CD4-positive, alpha-beta T cell (primary cell): ENCODE data around the gene TMEM132D. TPM values are rescaled to one million over a fixed set of nuclear protein-coding genes. Genes with fewer than 3 reads are reported as not detected.

Experiments
- ATAC-seq: fragments of 200-7000 bp; cut with Tn5 transposase; one replicate; pipeline ENCODE4 v1.10.0; 2022; ENCODE audit warnings: mild to moderate bottlenecking; ENCODE audit not compliant: poor library complexity
- CTCF ChIA-PET: fragments of 350-600 bp; sonication (Branson Sonifier 250); formaldehyde crosslinking; loops from one replicate; lab custom pipeline; 2021; ENCODE audit warnings: antibody characterized with exemption, inconsistent platforms; lab: Charles Lee
- POLR2A ChIA-PET: fragments of 350-600 bp; sonication (Branson Sonifier 250); formaldehyde crosslinking; loops from one replicate; lab custom pipeline; 2021; ENCODE audit warnings: antibody characterized with exemption, inconsistent platforms; lab: Charles Lee
- DNase-seq, 14 experiments: peaks; one replicate each; pipeline ENCODE4 v3.0.0-alpha.2; 2013 to 2020; ENCODE audit warnings: mixed read lengths in 2 of 14
- H3K27ac ChIP-seq, 2 donors: one replicate each; pipeline versions ENCODE4 v1.5.1 to v1.7.0; 2013; ENCODE audit warnings: low read length in 2 of 2, low read depth in 1 of 2, mild to moderate bottlenecking in 1 of 2
- H3K27me3 ChIP-seq, 2 experiments: 1 replicate in 1 of 2; 2 replicates in 1 of 2; pipeline versions ENCODE4 v1.6.1 to v1.7.0; 2013; ENCODE audit warnings: low read length in 2 of 2, control low read depth in 1 of 2, mild to moderate bottlenecking in 1 of 2, moderate library complexity in 1 of 2; ENCODE audit not compliant: insufficient read depth in 2 of 2, control insufficient read depth in 1 of 2
- H3K36me3 ChIP-seq: one replicate; pipeline ENCODE4 v1.6.1; 2013; ENCODE audit warnings: low read length, control low read depth; ENCODE audit not compliant: insufficient read depth
- H3K4me1 ChIP-seq: one replicate; pipeline ENCODE4 v1.6.1; 2013; ENCODE audit warnings: low read length, control low read depth; ENCODE audit not compliant: insufficient read depth
- H3K4me3 ChIP-seq: one replicate; pipeline ENCODE4 v1.5.1; 2013; ENCODE audit warnings: mild to moderate bottlenecking, low read length, moderate library complexity
- H3K9me3 ChIP-seq, 2 experiments: 1 replicate in 1 of 2; 2 replicates in 1 of 2; pipeline versions ENCODE4 v1.6.1 to v1.7.0; 2013; ENCODE audit warnings: low read length in 2 of 2, mild to moderate bottlenecking in 2 of 2, control low read depth in 1 of 2, moderate library complexity in 1 of 2; ENCODE audit not compliant: control insufficient read depth in 1 of 2, insufficient read depth in 1 of 2
- H3K27ac Mint-ChIP-seq: one replicate; pipeline ENCODE4 v1.8.0; 2020; ENCODE audit warnings: mixed read lengths
- H3K27me3 Mint-ChIP-seq: one replicate; pipeline ENCODE4 v1.8.0; 2021; ENCODE audit warnings: mixed read lengths
- H3K36me3 Mint-ChIP-seq: one replicate; pipeline ENCODE4 v1.8.0; 2021; ENCODE audit warnings: low read depth, mixed read lengths
- H3K4me1 Mint-ChIP-seq: one replicate; pipeline ENCODE4 v1.8.0; 2021; ENCODE audit warnings: low read depth, mixed read lengths
- H3K4me3 Mint-ChIP-seq: one replicate; pipeline ENCODE4 v1.8.0; 2020; ENCODE audit warnings: mild to moderate bottlenecking, mixed read lengths
- H3K9me3 Mint-ChIP-seq: one replicate; pipeline ENCODE4 v1.8.0; 2020; ENCODE audit warnings: mixed read lengths
- intact Hi-C, 2 experiments: fragments of 100-400 bp; cut with DNase I in 1 of 2; cut with micrococcal nuclease in 1 of 2; formaldehyde crosslinking; loops; one replicate each; pipeline versions ENCODE4 v1.15.1 to v1.9.0; 2023 to 2025; cut with DNase I, micrococcal nuclease
- total RNA-seq, 174 experiments: library from RNA in 2 of 174; stranded (reverse) in 2 of 174; gene quantifications; one replicate each; pipeline ENCODE4 v1.2.3 and lab custom pipeline; 2021 to 2026
- TF ChIP-seq, protein P1 (sequence below): fragments of 200-600 bp; IDR thresholded peaks from one replicate; pipeline ENCODE4 v1.8.0; 2022; ENCODE audit warnings: antibody characterized with exemption, mild to moderate bottlenecking

Gene TMEM132D
- total RNA-seq, 2 experiments from 2014 or later: not detected

DNA sequence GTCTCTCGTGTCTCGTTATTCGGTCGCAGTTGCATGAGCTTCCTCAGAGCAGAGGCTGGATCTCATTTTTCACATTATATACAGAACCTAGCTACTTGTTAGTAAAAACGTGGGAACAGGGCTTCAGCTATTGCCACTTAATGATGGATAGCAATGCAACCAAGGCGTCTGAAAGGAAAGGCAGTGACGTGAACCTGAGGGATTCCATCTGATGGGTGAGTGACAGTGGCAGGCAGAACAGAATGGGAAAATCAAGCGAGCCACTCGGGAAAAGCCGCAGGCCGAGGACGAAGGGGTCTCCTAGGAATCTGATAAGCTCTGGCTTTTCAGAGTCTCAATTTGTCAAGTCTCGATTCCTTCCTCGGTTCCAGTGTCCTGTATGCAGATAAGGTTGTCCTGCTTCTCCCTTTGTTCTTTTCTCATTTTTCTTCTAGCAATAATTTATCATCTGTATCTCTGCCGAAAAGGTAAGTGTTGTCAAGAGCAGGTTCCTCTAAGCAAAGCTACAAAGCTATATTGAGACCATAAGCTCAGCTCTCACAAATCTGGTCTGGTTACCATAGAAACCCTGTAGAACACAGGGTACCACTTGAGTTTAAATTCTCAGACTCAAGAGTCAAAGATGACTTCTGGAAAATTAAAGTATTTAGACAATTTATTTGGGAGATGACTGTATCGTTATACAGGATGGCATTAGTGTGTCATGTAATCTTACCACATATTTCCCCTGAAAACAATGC, 633.9 kb downstream of the TMEM132D start:
- peaks cover 15% of the 10 kb centered on the region for H3K9me3 Mint-ChIP-seq
- ChIA-PET POLR2A (no interaction called here), CTCF (no interaction called here)
- no peak for ATAC-seq
- H3K27me3 Mint-ChIP-seq: no peaks in the 10 kb centered on the region
- Histone ChIP-seq H3K27ac (no peak overlapping the region), H3K4me3 (no peak overlapping the region), H3K4me1 (no peaks in the 10 kb centered on the region), H3K36me3 (no peaks in the 10 kb centered on the region), H3K9me3 (peaks cover 0 to 20% of the 10 kb centered on the region in 2 experiments), H3K27me3 (no peaks in the 10 kb centered on the region)
- H3K36me3 Mint-ChIP-seq: no peaks in the 10 kb centered on the region
- H3K4me1 Mint-ChIP-seq: no peaks in the 10 kb centered on the region
- DNase-seq: no peak
- TF ChIP-seq, protein P1, sequence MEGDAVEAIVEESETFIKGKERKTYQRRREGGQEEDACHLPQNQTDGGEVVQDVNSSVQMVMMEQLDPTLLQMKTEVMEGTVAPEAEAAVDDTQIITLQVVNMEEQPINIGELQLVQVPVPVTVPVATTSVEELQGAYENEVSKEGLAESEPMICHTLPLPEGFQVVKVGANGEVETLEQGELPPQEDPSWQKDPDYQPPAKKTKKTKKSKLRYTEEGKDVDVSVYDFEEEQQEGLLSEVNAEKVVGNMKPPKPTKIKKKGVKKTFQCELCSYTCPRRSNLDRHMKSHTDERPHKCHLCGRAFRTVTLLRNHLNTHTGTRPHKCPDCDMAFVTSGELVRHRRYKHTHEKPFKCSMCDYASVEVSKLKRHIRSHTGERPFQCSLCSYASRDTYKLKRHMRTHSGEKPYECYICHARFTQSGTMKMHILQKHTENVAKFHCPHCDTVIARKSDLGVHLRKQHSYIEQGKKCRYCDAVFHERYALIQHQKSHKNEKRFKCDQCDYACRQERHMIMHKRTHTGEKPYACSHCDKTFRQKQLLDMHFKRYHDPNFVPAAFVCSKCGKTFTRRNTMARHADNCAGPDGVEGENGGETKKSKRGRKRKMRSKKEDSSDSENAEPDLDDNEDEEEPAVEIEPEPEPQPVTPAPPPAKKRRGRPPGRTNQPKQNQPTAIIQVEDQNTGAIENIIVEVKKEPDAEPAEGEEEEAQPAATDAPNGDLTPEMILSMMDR: no peak
- no peak overlapping the region for H3K4me3 Mint-ChIP-seq
- no peak overlapping the region for H3K27ac Mint-ChIP-seq
- intact Hi-C loops: no loop called here

DNA sequence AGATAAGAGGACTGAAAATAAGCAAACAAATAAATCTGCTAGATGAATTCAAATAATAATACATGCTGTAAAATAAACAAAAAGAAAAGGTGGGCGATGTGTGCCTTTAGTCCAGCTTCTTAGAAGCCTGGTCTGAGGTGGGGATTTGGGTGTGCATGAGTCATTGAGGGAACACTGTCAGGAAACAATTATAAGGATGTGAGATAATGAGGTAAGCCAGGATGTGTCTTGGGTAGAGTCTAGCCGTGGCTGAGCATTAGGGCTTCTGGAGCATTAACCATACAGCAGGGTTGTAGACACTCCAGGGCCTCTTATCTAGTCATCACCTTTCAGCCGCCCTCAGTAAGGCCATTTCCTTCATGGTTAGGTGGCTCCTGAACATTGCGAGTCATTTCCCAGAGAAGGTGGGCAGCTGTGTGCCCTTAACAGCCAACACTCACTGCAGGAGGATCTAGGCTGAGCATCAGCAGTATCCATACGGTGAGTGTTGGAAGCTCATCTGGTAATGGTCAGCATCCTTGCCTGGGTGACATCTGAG, 645.0 kb downstream of the TMEM132D start:
- ATAC-seq: no peak
- Mint-ChIP-seq H3K4me1 (no peaks in the 10 kb centered on the region), H3K9me3 (peaks cover 13% of the 10 kb centered on the region), H3K27me3 (no peaks in the 10 kb centered on the region), H3K27ac (no peak overlapping the region), H3K36me3 (no peaks in the 10 kb centered on the region), H3K4me3 (no peak overlapping the region)
- intact Hi-C loops: no loop called here
- no peaks in the 10 kb centered on the region for H3K4me1 ChIP-seq
- ChIA-PET POLR2A (no interaction called here), CTCF (no interaction called here)
- no peak for DNase-seq
- H3K36me3 ChIP-seq: no peaks in the 10 kb centered on the region
- no peak overlapping the region for H3K27ac ChIP-seq
- H3K9me3 ChIP-seq: peaks cover 0 to 15% of the 10 kb centered on the region in 2 experiments
- no peaks in the 10 kb centered on the region for H3K27me3 ChIP-seq
- TF ChIP-seq, protein P1: no peak
- no peak overlapping the region for H3K4me3 ChIP-seq

DNA sequence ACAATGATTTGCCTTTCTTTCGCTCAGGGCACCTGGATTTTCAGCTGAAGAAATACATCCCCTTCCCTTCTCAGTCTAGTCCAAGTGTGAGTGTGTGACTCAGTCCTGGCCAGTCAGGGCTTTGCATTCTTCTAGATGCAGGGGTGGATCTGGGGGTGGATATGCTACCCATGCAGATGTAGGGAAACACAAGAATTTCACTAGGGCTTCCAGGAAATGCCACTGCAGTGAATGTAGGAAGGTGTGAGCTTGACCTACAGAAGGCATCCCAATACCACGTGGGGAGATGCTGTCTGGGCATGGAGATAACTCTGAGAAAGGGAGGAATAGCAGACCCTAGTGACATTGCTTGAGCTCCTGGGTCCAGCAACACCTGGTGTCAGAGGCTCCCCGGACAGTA, 646.3 kb downstream of the TMEM132D start:
- intact Hi-C loops: no loop called here

More for the DNA sequence above, 646.3 kb downstream of the TMEM132D start:
- TF ChIP-seq, protein P1: no peak
- Histone ChIP-seq H3K9me3 (peaks cover 0 to 13% of the 10 kb centered on the region in 2 experiments), H3K27me3 (no peaks in the 10 kb centered on the region), H3K4me3 (no peak overlapping the region), H3K36me3 (no peaks in the 10 kb centered on the region), H3K4me1 (no peaks in the 10 kb centered on the region), H3K27ac (no peak overlapping the region)
- H3K9me3 Mint-ChIP-seq: peaks cover 6% of the 10 kb centered on the region
- no peak overlapping the region for H3K4me3 Mint-ChIP-seq
- no peak overlapping the region for H3K27ac Mint-ChIP-seq
- ChIA-PET POLR2A (no interaction called here), CTCF (no interaction called here)
- H3K36me3 Mint-ChIP-seq: no peaks in the 10 kb centered on the region
- no peaks in the 10 kb centered on the region for H3K4me1 Mint-ChIP-seq
- no peak for ATAC-seq
- no peaks in the 10 kb centered on the region for H3K27me3 Mint-ChIP-seq
- no peak for DNase-seq
